NB4 (cell line): ENCODE results near the gene PYM1.

Source experiments
- MYC ChIP-seq: IDR thresholded peaks from 2 replicates; pipeline ENCODE4 v1.6.1; 2011; ENCODE audit warnings: low read depth, low read length
- POLR2A ChIP-seq: IDR thresholded peaks from 2 replicates; pipeline ENCODE4 v1.6.1; 2011; ENCODE audit warnings: mild to moderate bottlenecking; ENCODE audit not compliant: insufficient read length; ENCODE audit errors: extremely low read depth
- TF ChIP-seq, protein P1 (sequence below): IDR thresholded peaks from one replicate; pipeline ENCODE4 v1.5.1; 2012; ENCODE audit warnings: low read depth, low read length

DNA sequence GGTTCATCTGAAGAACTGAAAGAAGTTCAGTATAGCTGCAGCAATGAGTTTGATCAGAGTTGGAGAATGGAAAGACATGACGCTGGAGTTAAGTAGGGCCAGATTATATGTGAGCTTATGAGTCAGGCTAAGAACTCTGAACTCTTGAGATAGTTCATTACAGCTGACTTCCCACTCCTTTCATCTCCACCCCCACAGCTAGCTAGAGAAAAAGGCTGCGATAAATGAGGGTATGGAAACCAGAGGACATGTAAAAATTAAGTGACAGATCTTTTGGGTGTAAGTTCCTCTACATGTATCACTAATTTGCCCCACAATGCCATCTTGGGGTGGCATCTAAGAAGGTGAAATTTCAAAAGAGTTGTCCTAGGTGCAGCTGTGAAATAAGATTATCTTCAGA, 28.6 kb downstream of the PYM1 start:
- TF ChIP-seq, protein P1, sequence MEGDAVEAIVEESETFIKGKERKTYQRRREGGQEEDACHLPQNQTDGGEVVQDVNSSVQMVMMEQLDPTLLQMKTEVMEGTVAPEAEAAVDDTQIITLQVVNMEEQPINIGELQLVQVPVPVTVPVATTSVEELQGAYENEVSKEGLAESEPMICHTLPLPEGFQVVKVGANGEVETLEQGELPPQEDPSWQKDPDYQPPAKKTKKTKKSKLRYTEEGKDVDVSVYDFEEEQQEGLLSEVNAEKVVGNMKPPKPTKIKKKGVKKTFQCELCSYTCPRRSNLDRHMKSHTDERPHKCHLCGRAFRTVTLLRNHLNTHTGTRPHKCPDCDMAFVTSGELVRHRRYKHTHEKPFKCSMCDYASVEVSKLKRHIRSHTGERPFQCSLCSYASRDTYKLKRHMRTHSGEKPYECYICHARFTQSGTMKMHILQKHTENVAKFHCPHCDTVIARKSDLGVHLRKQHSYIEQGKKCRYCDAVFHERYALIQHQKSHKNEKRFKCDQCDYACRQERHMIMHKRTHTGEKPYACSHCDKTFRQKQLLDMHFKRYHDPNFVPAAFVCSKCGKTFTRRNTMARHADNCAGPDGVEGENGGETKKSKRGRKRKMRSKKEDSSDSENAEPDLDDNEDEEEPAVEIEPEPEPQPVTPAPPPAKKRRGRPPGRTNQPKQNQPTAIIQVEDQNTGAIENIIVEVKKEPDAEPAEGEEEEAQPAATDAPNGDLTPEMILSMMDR: no peak
- TF ChIP-seq POLR2A: no peak
- no peak for TF ChIP-seq MYC
